Trophoblast cell (in vitro differentiated cells and primary cell): ENCODE data around the gene TTC21A.

Experiments
- DNase-seq, 2 donors: peaks; one replicate each; pipeline ENCODE4 v3.0.0-alpha.2; 2016
- H2AFZ ChIP-seq: 2 replicates; pipeline ENCODE4 v1.6.1; 2013; ENCODE audit warnings: low read length, moderate library complexity, mild to moderate bottlenecking; ENCODE audit not compliant: insufficient read depth, poor library complexity
- H2AK5ac ChIP-seq: 2 replicates; pipeline ENCODE4 v1.6.1; 2013; ENCODE audit warnings: mild to moderate bottlenecking, low read length
- H2BK120ac ChIP-seq: 2 replicates; pipeline ENCODE4 v1.6.1; 2013; ENCODE audit warnings: low read length, mild to moderate bottlenecking, moderate library complexity; ENCODE audit not compliant: insufficient read depth, poor library complexity
- H2BK12ac ChIP-seq: 2 replicates; pipeline ENCODE4 v1.6.1; 2013; ENCODE audit warnings: mild to moderate bottlenecking, low read length, moderate library complexity
- H2BK5ac ChIP-seq: 2 replicates; pipeline ENCODE4 v1.6.1; 2013; ENCODE audit warnings: low read length, low read depth, moderate library complexity, mild to moderate bottlenecking; ENCODE audit not compliant: poor library complexity
- H3K14ac ChIP-seq: 2 replicates; pipeline ENCODE4 v1.6.1; 2013; ENCODE audit warnings: mild to moderate bottlenecking, low read length
- H3K18ac ChIP-seq: 2 replicates; pipeline ENCODE4 v1.6.1; 2013; ENCODE audit warnings: mild to moderate bottlenecking, low read length
- H3K23ac ChIP-seq: 2 replicates; pipeline ENCODE4 v1.6.1; 2013; ENCODE audit warnings: low read length
- H3K27ac ChIP-seq: 2 replicates; pipeline ENCODE4 v1.5.1; 2013; ENCODE audit warnings: low read depth, mild to moderate bottlenecking, inconsistent platforms, low read length, moderate library complexity
- H3K27me3 ChIP-seq: 2 replicates; pipeline ENCODE4 v1.6.1; 2013; ENCODE audit warnings: inconsistent platforms, mild to moderate bottlenecking, low read length, moderate library complexity; ENCODE audit not compliant: insufficient read depth
- H3K36me3 ChIP-seq, 2 experiments: 1 replicate in 1 of 2; 2 replicates in 1 of 2; pipeline ENCODE4 v1.6.1; 2013; ENCODE audit warnings: low read length in 2 of 2, mild to moderate bottlenecking in 2 of 2, moderate library complexity in 1 of 2; ENCODE audit not compliant: insufficient read depth in 2 of 2, control insufficient read depth in 1 of 2
- H3K4ac ChIP-seq: 2 replicates; pipeline ENCODE4 v1.6.1; 2013; ENCODE audit warnings: low read depth, mild to moderate bottlenecking, low read length, moderate library complexity
- H3K4me1 ChIP-seq, 2 experiments: 1 replicate in 1 of 2; 2 replicates in 1 of 2; pipeline ENCODE4 v1.6.1; 2013; ENCODE audit warnings: low read length in 2 of 2, mild to moderate bottlenecking in 2 of 2, moderate library complexity in 1 of 2; ENCODE audit not compliant: insufficient read depth in 2 of 2, control insufficient read depth in 1 of 2
- H3K4me2 ChIP-seq: 2 replicates; pipeline ENCODE4 v1.6.1; 2013; ENCODE audit warnings: inconsistent platforms, mild to moderate bottlenecking, low read length, moderate library complexity
- H3K4me3 ChIP-seq: 2 replicates; pipeline ENCODE4 v1.5.1; 2013; ENCODE audit warnings: mild to moderate bottlenecking, low read depth, low read length, inconsistent platforms
- H3K79me1 ChIP-seq: one replicate; pipeline ENCODE4 v1.6.1; 2013; ENCODE audit warnings: low read length
- H3K79me2 ChIP-seq: 2 replicates; pipeline ENCODE4 v1.6.1; 2013; ENCODE audit warnings: low read length, mild to moderate bottlenecking; ENCODE audit not compliant: control insufficient read depth, insufficient read depth, poor library complexity
- H3K9ac ChIP-seq: 2 replicates; pipeline ENCODE4 v1.6.1; 2013; ENCODE audit warnings: mild to moderate bottlenecking, low read length
- H3K9me3 ChIP-seq: 2 replicates; pipeline ENCODE4 v1.6.1; 2013; ENCODE audit warnings: low read depth, mild to moderate bottlenecking, control low read depth, inconsistent platforms, low read length; ENCODE audit not compliant: insufficient read depth
- H4K12ac ChIP-seq: 2 replicates; pipeline ENCODE4 v1.6.1; 2013; ENCODE audit warnings: low read depth, mild to moderate bottlenecking, low read length, moderate library complexity
- H4K8ac ChIP-seq: 2 replicates; pipeline ENCODE4 v1.6.1; 2013; ENCODE audit warnings: low read depth, mild to moderate bottlenecking, low read length, moderate library complexity
- H4K91ac ChIP-seq: one replicate; pipeline ENCODE4 v1.6.1; 2013; ENCODE audit warnings: low read depth, mild to moderate bottlenecking, low read length, moderate library complexity
- WGBS: extraction: QIAGEN DNeasy Blood & Tissue Kit; methylation state at CpG from one replicate; pipeline ENCODE4 v1.1.7; 2013; ENCODE audit warnings: missing lambda C conversion rate; ENCODE audit not compliant: insufficient read length, insufficient coverage; ENCODE audit errors: extremely low coverage; 5-methylcytosine and 5-hydroxymethylcytosine counted together

TTC21A gene

DNA sequence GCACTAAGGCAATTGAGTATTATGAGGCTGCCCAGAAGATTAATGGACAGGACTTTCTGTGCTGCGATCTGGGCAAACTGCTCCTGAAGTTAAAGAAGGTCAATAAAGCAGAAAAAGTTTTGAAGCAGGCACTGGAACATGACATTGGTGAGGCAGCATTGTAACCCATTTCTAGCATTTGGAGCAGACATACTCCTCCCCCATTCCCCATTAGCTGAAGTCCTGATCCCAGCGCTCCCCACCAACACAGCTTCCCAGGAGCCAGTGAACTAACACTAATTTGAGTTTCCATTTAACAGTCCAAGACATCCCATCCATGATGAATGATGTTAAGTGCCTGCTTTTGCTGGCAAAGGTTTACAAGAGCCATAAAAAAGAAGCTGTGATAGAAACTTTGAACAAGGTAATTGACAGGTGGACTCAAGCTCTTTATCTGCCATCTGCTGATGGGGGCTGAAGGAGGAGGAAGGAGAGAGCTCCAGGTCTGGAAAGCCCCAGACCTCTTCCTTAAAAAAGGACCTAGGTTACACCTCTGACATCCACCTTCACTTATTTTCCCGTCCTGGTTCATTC is 23.3 kb downstream of the TTC21A start:
- Histone ChIP-seq H3K36me3 (no peaks in the 10 kb centered on the region), H4K8ac (no peak overlapping the region), H3K23ac (no peak overlapping the region), H3K9ac (no peak overlapping the region), H2BK120ac (no peak overlapping the region), H3K79me1 (peaks cover 12% of the 10 kb centered on the region), H3K18ac (no peak overlapping the region), H3K27ac (no peak overlapping the region), H3K14ac (no peak overlapping the region), H2BK5ac (no peak overlapping the region), H3K79me2 (no peaks in the 10 kb centered on the region), H3K4me3 (no peak overlapping the region), H3K4ac (no peak overlapping the region), H3K4me2 (no peak overlapping the region), H2BK12ac (no peak overlapping the region), H2AK5ac (no peak overlapping the region), H3K27me3 (no peaks in the 10 kb centered on the region), H4K91ac (no peak overlapping the region), H3K4me1 (peaks cover 6 to 14% of the 10 kb centered on the region in 2 experiments), H2AFZ (no peak overlapping the region), H3K9me3 (no peaks in the 10 kb centered on the region), H4K12ac (no peak overlapping the region)
- no peak for DNase-seq
- WGBS, result no CpG with 5 or more reads among the region's 3 CpGs

DNA sequence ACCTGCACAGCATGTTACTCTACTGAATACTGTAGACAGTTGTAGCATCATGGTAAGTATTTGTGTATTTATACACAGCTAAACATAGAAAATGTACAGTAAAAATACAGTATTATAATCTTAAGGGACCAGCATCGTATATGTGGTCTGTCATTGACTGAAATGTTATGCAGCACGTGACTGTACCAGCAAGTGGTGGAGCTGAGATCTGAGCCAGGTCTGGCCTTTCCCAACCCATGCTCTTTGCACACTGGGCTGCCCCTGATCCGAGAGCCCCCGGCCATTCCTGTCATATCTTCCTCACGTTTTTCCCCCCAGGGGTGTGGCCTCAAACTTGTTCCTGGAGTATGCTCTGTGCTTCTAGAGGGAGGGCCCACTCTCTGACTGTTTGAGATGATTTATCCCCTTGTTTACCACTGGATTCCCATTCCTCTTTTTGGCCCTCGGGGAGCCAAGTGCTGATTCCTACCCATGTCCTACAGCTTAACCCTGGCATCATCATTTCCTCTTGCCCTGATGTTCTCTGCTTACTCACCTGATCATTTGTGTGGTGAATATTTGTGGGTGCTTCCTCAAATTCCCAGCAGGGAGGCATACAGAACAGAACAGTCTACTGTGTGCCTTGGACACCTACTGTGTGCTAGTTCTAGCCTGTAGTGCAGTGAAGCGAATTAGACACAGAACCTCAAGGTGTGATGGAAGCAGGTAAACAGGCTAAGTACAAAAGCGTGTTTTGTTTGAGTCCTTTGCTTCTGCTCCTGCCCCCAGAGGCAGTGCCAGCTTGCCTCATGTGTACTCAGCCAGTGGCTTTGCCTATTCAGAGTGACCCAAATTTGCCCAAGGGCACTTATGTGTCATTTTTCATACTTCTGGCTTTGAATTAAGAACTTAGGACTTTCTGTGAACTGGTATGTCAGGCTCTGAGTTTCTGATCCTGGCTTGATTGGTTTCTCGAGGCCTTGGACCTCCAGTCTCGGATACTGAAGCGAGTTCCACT is 24.9 kb downstream of the TTC21A start:
- Histone ChIP-seq H3K4me3 (no peak overlapping the region), H2BK5ac (no peak overlapping the region), H4K12ac (no peak overlapping the region), H3K79me1 (peaks cover 2% of the 10 kb centered on the region), H3K4me1 (peaks cover 0 to 6% of the 10 kb centered on the region in 2 experiments), H3K79me2 (no peaks in the 10 kb centered on the region), H3K4ac (no peak overlapping the region), H2BK12ac (no peak overlapping the region), H2AK5ac (no peak overlapping the region), H3K36me3 (peaks cover 0 to 4% of the 10 kb centered on the region in 2 experiments), H3K18ac (no peak overlapping the region), H4K91ac (no peak overlapping the region), H3K27ac (no peak overlapping the region), H4K8ac (no peak overlapping the region), H2AFZ (no peak overlapping the region), H3K9ac (no peak overlapping the region), H3K27me3 (no peaks in the 10 kb centered on the region), H3K4me2 (no peak overlapping the region), H3K9me3 (no peaks in the 10 kb centered on the region), H3K23ac (no peak overlapping the region), H2BK120ac (no peak overlapping the region), H3K14ac (no peak overlapping the region)
- WGBS, result no CpG with 5 or more reads among the region's 11 CpGs
- peak; percentile 65 to 88 for DNase-seq

GRCh38 chr3:39133093-39133490 is 25.6 kb downstream of the TTC21A start:
- Histone ChIP-seq H2BK120ac (no peak overlapping the region), H3K36me3 (peaks cover 1 to 5% of the 10 kb centered on the region in 2 experiments), H3K4me3 (no peak overlapping the region), H4K8ac (no peak overlapping the region), H3K14ac (no peak overlapping the region), H3K4me2 (no peak overlapping the region), H4K12ac (no peak overlapping the region), H3K9ac (no peak overlapping the region), H3K79me2 (no peaks in the 10 kb centered on the region), H3K27ac (no peak overlapping the region), H3K27me3 (no peaks in the 10 kb centered on the region), H2BK5ac (no peak overlapping the region), H2AK5ac (no peak overlapping the region), H4K91ac (no peak overlapping the region), H3K4ac (no peak overlapping the region), H3K23ac (no peak overlapping the region), H3K9me3 (no peaks in the 10 kb centered on the region), H2AFZ (no peak overlapping the region), H3K4me1 (peaks cover 0 to 6% of the 10 kb centered on the region in 2 experiments), H2BK12ac (no peak overlapping the region), H3K18ac (no peak overlapping the region), H3K79me1 (no peaks in the 10 kb centered on the region)
- WGBS, result no CpG with 5 or more reads among the region's 1 CpG
- DNase-seq, result peak; percentile 95

GRCh38 chr3:39133822-39134221 is 26.3 kb downstream of the TTC21A start:
- no peaks in the 10 kb centered on the region for H3K27me3 ChIP-seq
- peaks cover 6 to 8% of the 10 kb centered on the region in 2 experiments for H3K36me3 ChIP-seq
- no peak overlapping the region for H3K4ac ChIP-seq
- no peak overlapping the region for H4K91ac ChIP-seq
- DNase-seq, result no peak
- H3K27ac ChIP-seq, result no peak overlapping the region
- no peak overlapping the region for H4K8ac ChIP-seq
- no peak overlapping the region for H3K23ac ChIP-seq
- no peak overlapping the region for H3K4me2 ChIP-seq
- no peak overlapping the region for H2AFZ ChIP-seq
- peaks cover 0 to 6% of the 10 kb centered on the region in 2 experiments for H3K4me1 ChIP-seq
- H3K9ac ChIP-seq, result no peak overlapping the region
- no peak overlapping the region for H2BK12ac ChIP-seq
- no peaks in the 10 kb centered on the region for H3K79me1 ChIP-seq
- no peak overlapping the region for H2BK5ac ChIP-seq
- H3K9me3 ChIP-seq, result no peaks in the 10 kb centered on the region
- H3K18ac ChIP-seq, result no peak overlapping the region
- no peak overlapping the region for H2BK120ac ChIP-seq
- H3K4me3 ChIP-seq, result no peak overlapping the region
- no peak overlapping the region for H2AK5ac ChIP-seq
- no peak overlapping the region for H3K14ac ChIP-seq
- H3K79me2 ChIP-seq, result no peaks in the 10 kb centered on the region
- H4K12ac ChIP-seq, result no peak overlapping the region
- no CpG with 5 or more reads among the region's 6 CpGs for WGBS
